Midbrain (tissue), 1 donor: Measurements from ENCODE around the gene ADGRG1.

ENCODE experiments used
- DNase-seq: peaks from one replicate; lab custom pipeline; 2025; lab: John Stamatoyannopoulos, UW

Gene ADGRG1

DNA sequence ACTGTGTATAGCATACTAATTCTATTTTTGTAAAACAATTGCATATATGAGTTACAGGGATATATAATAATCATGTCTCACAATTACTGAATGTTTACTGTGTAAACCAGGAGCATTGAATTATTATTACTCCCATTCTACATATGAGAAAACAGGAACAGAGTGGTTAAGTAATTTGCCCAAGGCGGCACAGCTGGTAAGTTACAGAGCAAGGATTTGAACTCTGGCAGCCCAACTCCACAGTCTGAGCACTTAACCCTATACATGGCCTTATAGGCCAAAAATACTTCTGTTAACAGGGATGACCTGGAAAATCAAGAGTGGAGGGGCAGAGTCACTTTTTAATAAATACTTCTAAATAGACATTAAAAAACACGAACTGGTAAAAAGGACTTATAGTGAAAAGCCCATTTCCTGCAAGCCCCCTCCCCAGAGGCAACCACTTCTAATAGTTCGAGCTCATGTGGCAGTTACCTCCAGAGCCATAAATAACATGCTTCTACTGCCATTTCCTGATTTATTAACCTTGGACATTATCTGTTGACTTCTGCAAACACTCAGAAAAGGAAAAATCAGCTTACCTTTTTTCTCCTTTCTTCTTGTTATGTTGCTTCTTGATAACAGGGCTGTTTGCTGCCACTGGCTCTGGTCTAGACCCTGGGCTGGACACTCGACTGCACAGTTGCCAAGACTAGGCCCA is 22.1 kb upstream of the ADGRG1 start:
- DNase-seq = no peak

GRCh38 chr16:57606847-57607501 is 21.5 kb upstream of the ADGRG1 start:
- no peak for DNase-seq

DNA sequence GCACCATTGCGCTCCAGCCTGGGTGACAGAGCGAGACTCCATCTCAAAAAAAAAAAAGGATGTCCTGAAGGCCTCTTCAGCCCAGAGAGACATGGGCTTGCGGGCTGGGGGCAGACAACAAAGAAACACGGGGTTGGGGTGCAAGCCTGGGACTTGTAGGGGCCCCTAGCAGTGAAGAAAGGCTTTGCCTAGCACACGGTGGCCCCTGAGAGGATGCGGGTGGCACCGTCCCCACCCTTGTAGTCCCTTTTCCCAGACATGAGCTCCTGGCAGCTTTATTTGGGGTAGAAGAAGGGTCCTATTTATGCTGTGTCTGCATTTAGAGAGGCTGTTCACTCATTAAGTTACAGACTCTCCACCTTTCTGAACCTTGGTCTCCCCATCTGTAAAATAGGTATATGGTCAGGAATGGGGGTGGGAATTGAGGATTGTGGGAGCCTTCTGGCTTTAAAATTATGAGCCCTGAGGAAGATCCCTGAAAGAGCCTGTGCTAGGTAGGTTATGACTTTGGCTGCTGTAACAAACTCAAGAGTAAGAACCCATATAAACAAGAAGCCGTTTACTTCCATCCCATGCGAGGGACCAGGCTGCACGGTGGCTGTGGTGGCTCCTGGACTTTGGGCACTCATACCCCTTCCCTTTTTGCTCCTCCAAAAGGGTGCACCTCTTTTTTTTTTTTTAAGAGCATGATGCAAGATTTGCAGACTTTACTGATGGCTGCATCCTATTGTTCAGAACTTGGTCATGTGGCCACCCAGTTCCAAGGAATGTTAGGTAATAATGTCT is 20.6 kb upstream of the ADGRG1 start:
- no peak for DNase-seq

- no peak for DNase-seq
These were observed 19.8 kb upstream of the ADGRG1 start for GRCh38 chr16:57608462-57609113.

DNA sequence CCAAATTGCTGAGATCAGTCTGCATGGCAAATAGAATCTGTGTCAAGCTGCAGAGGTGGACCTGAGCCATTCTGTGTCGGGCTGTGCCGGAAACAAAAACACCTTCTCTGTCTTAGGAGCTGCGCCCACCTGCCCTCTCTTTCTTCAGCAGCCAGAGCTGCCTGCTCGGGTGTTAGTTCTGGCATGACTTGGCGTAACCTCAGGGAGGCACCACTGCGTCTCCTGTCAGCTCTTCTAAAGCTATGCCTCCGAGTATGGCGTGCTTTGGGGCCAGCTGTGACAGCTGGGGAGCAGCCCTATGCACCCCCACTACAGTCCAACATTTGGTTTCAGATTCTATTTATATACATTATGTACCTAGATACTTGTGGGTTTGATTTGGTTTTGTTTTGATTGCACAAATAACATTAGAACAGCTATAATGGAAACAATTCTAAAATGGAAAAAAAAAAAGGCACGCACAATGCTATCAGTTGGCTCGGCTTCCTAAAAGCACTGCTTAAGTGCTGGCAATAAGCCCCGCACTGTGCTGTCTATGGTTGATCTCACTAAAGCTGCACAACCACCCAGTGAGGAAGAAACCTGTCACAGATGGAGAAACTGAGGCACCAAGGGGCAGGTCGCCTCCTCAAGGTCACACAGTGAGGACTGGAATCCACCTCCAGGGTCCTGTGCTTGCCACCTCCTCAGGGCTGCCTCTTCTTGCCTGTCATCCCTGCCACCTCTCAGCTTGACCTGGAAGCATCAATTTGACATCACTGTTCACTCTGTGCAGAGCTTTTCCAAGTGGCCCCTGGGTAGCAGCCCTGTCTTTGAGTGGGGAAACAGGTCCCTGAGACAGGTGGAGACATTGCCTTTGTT is 18.7 kb upstream of the ADGRG1 start:
- DNase-seq = peak; percentile 61

GRCh38 chr16:57610611-57611010 is 17.8 kb upstream of the ADGRG1 start:
- no peak for DNase-seq

DNA sequence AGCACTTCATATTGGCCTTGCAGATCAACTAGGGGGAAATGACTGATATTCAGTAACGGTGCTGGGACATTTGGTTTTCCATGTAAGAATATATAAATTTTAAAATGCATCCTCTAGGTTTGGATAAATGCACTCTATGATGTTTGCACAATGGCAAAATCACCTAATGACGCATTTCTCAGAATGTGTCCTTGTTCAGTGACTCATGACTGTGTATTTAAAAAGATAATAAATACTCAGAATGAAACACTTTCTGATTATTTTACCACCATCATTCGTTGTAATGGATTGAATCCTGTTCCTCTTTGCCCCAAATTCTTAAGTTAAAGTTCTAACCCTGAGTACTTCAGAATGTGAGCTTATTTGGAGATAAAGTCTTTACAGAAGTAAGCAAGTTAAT is 17.2 kb upstream of the ADGRG1 start:
- no peak for DNase-seq

GRCh38 chr16:57611706-57612105 is 16.7 kb upstream of the ADGRG1 start:
- DNase-seq = no peak

GRCh38 chr16:57612494-57612893 is 15.9 kb upstream of the ADGRG1 start:
- no peak for DNase-seq

DNA sequence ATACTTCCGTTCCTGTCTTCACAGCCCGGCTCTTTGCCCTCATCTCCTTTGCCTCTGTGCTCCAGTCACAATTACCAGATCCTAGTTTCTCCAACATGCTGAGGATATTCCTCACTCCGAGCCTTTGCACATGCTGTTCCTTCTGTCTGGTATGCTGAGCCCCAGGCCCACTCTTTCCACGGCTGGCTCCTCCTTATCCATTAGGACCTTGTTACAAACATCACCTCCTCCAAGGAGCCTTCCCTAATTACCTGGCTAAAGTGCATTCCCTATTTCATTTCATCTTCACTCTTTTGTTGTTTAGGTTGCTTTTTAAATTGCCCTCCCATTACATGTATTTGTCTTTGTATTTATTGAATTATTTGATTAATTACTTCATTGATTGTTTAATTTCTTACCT is 14.9 kb upstream of the ADGRG1 start:
- DNase-seq = no peak

GRCh38 chr16:57614536-57614935 is 13.9 kb upstream of the ADGRG1 start:
- no peak for DNase-seq

GRCh38 chr16:57614944-57615343 is 13.5 kb upstream of the ADGRG1 start:
- DNase-seq = no peak

DNA sequence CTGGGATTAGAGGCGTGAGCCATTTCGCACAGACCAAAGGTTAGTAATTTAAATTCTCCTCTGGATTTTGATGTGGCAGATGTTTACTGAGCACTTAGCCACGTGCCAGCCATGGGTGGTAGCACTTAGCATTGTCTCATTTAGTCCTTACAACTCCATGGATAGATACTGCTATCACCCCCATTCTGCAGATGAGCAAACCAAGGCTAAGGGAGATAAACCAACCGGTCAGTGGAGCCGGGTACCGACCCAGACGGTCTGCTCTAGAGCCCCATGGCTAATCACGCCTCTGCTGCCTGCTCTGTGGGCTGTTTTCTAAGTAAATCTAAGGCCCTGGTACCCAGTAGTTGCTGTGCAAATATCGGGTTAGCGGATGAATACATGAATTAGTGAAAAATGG is 12.6 kb upstream of the ADGRG1 start:
- no peak for DNase-seq

DNA sequence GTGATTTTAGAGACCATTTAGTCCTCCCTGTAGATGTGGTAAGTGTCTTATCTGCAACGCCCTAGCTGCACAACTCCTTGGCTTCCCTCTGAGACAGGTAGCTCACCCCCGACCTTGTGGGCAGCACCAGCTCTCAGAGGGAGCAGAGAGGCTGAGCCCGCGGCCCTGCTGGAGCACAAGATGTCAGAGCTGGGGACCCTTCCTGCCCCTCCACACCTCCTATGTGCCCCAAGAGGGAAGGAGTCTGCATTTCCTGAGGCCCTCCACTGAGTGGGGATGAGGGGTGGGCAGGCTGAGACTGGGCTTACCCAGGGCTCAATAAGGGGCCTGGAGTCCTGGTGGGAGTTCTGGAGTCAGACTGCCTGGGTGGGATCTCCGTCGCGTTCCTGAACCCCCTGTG is 12.2 kb upstream of the ADGRG1 start:
- no peak for DNase-seq

DNA sequence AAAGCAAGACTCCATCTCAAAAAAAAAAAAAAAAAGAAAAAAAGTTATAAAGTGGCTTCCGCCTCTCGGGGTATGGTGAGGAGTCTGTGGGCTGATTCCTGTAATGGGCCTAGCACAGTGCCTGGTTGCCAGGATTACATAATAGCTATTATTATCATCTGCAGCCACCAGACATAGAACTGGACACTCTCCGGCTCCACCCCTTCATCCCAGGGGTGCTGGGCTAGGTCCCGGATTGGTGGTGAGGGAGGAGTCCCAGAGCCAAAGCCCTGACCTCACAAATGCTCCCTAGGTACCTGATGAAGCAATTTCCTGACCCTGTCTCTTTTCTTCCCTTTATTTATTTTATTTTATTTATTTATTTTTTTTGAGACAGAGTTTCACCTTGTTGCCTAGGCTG is 11.6 kb upstream of the ADGRG1 start:
- no peak for DNase-seq

GRCh38 chr16:57617604-57618111 is 10.8 kb upstream of the ADGRG1 start:
- no peak for DNase-seq

DNA sequence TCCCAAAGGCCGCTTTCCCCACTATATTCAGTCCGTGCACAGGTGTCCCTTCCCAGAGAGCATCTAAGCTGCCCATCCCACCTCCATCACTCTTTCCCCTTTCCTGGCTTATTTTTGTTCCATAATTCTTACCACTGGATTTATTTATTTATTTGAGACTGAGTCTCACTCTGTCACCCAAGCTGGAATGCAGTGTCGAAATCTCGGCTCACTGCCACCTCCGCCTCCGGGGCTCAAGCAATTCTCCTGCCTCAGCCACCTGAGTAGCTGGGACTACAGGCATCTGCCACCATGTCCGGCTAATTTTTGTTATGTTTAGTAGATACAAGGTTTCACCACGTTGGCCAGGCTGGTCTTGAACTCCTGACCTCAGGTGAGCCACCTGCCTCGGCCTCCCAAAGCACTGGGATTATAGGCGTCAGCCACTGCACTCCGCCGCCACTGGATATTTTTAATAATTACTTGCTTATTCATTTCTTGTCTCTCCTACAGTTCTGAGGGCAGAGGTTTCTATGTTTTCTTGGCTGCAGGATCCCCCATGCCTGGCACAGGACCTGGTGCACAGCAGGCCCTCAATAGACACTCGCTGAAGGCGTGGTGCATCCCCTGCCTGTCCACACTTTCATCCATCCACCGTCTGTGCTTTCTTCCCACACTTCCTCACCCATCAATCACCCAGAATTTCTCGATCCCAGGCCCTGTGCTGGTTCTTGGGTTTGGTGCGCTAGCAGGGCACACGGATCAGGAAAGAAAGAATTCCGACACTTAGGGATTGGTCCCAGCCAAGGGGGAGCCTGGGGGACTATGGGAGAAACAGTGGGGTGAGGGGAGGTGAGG is 9.9 kb upstream of the ADGRG1 start:
- no peak for DNase-seq

GRCh38 chr16:57619133-57619605 is 9.3 kb upstream of the ADGRG1 start:
- DNase-seq = no peak

DNA sequence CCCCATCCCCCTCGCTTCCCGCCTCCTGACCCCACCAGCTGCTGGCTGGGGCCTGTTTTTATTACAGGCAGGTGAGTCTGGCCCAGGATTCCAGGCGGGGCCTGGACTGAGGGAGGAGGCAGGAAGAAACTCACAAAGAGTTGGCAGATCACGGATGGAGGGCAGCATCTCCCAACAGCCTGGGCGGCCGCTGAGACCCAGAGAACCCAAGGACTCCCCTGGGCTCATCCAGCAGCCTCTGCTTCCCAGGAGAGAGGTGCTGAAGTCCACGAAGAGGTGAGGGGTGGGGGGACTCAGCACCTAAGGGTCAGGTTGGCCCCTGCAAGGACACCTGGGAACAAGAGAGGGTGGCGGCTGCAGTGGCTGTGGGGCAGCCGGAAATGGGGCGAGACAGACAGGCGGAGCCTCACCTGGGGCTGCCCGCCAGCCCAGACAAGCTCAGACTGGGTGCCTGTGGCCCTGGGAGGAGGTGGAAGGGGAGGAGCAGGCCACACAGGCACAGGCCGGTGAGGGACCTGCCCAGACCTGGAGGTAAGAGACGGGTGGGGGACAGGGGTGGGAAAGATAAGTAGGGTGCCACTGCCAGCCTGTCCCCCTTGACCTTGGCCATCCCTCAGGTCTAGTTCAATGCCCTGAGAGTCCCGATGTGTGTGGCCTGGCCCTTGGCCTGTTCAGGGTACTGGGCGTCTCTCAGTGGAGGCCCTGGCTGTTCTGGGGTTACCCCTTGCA is 8.7 kb upstream of the ADGRG1 start:
- no peak for DNase-seq
